H1 (cell line): ENCODE data around the gene TAC4.

Source experiments
- CEBPB ChIP-seq: IDR thresholded peaks from 2 replicates; pipeline ENCODE4 v1.6.1; 2012; ENCODE audit warnings: low read depth, low read length
- CHD2 ChIP-seq: IDR thresholded peaks from 2 replicates; pipeline ENCODE4 v1.6.1; 2012; ENCODE audit warnings: low read length, improper control_type of control experiment
- EZH2 ChIP-seq: fragments of 200-600 bp; sonication (generic); IDR thresholded peaks from 2 replicates; pipeline ENCODE4 v1.7.1; 2012; ENCODE audit warnings: low read depth, mild to moderate bottlenecking, moderate library complexity, low read length, inconsistent platforms; ENCODE audit not compliant: severe bottlenecking
- GABPA ChIP-seq: IDR thresholded peaks from 2 replicates; pipeline ENCODE4 v1.6.1; 2011; ENCODE audit warnings: mild to moderate bottlenecking, low read length, moderate library complexity, borderline replicate concordance; ENCODE audit not compliant: insufficient read depth
- JUND ChIP-seq: IDR thresholded peaks from 2 replicates; pipeline ENCODE4 v1.6.1; 2011; ENCODE audit warnings: mild to moderate bottlenecking, improper control_type of control experiment, low read length
- SUZ12 ChIP-seq: fragments of 200-600 bp; sonication (generic); IDR thresholded peaks from 2 replicates; pipeline ENCODE4 v1.6.1; 2012; ENCODE audit warnings: mild to moderate bottlenecking, inconsistent platforms, low read length, moderate library complexity, mixed read lengths
- ZNF274 ChIP-seq: IDR thresholded peaks from 2 replicates; pipeline ENCODE4 v1.7.0; 2012; ENCODE audit warnings: low read length, borderline replicate concordance; ENCODE audit errors: extremely low read depth
- TF ChIP-seq, protein P1 (sequence below), 3 experiments: IDR thresholded peaks; 1 replicate in 2 of 3; 2 replicates in 1 of 3; pipeline versions ENCODE4 v1.5.1 to v1.6.1; 2011; ENCODE audit warnings: low read length in 3 of 3, mild to moderate bottlenecking in 3 of 3, inconsistent platforms in 2 of 3, low read depth in 1 of 3, moderate library complexity in 1 of 3; ENCODE audit not compliant: insufficient read depth in 1 of 3; ENCODE audit errors: control extremely low read depth in 1 of 3

- TF ChIP-seq CEBPB (no peak), EZH2 (no peak), GABPA (no peak), SUZ12 (no peak), ZNF274 (no peak), CHD2 (no peak), JUND (no peak)
- TF ChIP-seq, protein P1, sequence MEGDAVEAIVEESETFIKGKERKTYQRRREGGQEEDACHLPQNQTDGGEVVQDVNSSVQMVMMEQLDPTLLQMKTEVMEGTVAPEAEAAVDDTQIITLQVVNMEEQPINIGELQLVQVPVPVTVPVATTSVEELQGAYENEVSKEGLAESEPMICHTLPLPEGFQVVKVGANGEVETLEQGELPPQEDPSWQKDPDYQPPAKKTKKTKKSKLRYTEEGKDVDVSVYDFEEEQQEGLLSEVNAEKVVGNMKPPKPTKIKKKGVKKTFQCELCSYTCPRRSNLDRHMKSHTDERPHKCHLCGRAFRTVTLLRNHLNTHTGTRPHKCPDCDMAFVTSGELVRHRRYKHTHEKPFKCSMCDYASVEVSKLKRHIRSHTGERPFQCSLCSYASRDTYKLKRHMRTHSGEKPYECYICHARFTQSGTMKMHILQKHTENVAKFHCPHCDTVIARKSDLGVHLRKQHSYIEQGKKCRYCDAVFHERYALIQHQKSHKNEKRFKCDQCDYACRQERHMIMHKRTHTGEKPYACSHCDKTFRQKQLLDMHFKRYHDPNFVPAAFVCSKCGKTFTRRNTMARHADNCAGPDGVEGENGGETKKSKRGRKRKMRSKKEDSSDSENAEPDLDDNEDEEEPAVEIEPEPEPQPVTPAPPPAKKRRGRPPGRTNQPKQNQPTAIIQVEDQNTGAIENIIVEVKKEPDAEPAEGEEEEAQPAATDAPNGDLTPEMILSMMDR (IDR thresholded peaks at IDR 0.05; ENCODE audit: control extremely low read depth in 1 of 3, insufficient read depth in 1 of 3, low read depth in 1 of 3, low read length in 3 of 3): no peak
Measured at GRCh38 chr17:49866019-49866380, 18.1 kb upstream of the TAC4 start.
